Activated CD4-positive, alpha-beta T cell treated with anti-CD3 and anti-CD28 coated beads, Interleukin-2, Interleukin-4, amounts not matched to agents 100 ng/mL and 50 ng/mL, durations not matched to agents 16 hours and 8 hours (primary cell): ENCODE data around the gene IMP3.
"Not testable (repeated sequence)": the region's sequence is repeated elsewhere in the genome, so short reads cannot be mapped to it uniquely, and the experiment has no call there.

Source experiments
- DNase-seq: peaks from one replicate; pipeline ENCODE4 v3.0.0-alpha.2; 2020; ENCODE audit warnings: low spot score

Gene IMP3

GRCh38 chr15:75639709-75640482, at the start of gene IMP3:
IMP3 (minus strand) TSS chr15:75640224; CDS start chr15:75640168, 56 bp downstream.
- peak; percentile 98 for DNase-seq

GRCh38 chr15:75689429-75689828, 49.4 kb upstream of the IMP3 start:
- DNase-seq = not testable (repeated sequence)

- DNase-seq = no peak
Observed at GRCh38 chr15:75688831-75689230, 48.8 kb upstream of the IMP3 start.

GRCh38 chr15:75688278-75688557, 48.2 kb upstream of the IMP3 start:
- no peak for DNase-seq

GRCh38 chr15:75687486-75688277, 47.7 kb upstream of the IMP3 start:
- no peak for DNase-seq

GRCh38 chr15:75686212-75686642, 46.2 kb upstream of the IMP3 start:
- peak; percentile 83 for DNase-seq

GRCh38 chr15:75685195-75685594, 45.2 kb upstream of the IMP3 start:
- no peak for DNase-seq

GRCh38 chr15:75684648-75685047, 44.6 kb upstream of the IMP3 start:
- DNase-seq = no peak

GRCh38 chr15:75683646-75684312, 43.8 kb upstream of the IMP3 start:
- peak; percentile 69 for DNase-seq

- no peak for DNase-seq
Observed at GRCh38 chr15:75682181-75683135, 42.4 kb upstream of the IMP3 start.

GRCh38 chr15:75680007-75680789, 40.2 kb upstream of the IMP3 start:
- DNase-seq = no peak

- DNase-seq = not testable (repeated sequence)
Observed at GRCh38 chr15:75678324-75678690, 38.3 kb upstream of the IMP3 start.

- no peak for DNase-seq
Observed at GRCh38 chr15:75677465-75678323, 37.7 kb upstream of the IMP3 start.

GRCh38 chr15:75676688-75677464, 36.9 kb upstream of the IMP3 start:
- DNase-seq = no peak

GRCh38 chr15:75675579-75676404, 35.8 kb upstream of the IMP3 start:
- no peak for DNase-seq

- DNase-seq = no peak
Observed at GRCh38 chr15:75674366-75674765, 34.3 kb upstream of the IMP3 start.

- DNase-seq = no peak
Observed at GRCh38 chr15:75673426-75674235, 33.6 kb upstream of the IMP3 start.
